H1 (cell line): ENCODE results near the gene SBNO1.

Source experiments
- BCL11A ChIP-seq, 2 experiments: IDR thresholded peaks; one replicate each; pipeline ENCODE4 v1.6.1; 2011; ENCODE audit warnings: low read depth in 2 of 2, low read length in 2 of 2, mild to moderate bottlenecking in 2 of 2
- CTCF ChIP-seq, 3 experiments: IDR thresholded peaks; 1 replicate in 2 of 3; 2 replicates in 1 of 3; pipeline versions ENCODE4 v1.5.1 to v1.6.1; 2011; ENCODE audit warnings: low read length in 3 of 3, mild to moderate bottlenecking in 3 of 3, inconsistent platforms in 2 of 3, low read depth in 1 of 3, moderate library complexity in 1 of 3; ENCODE audit not compliant: insufficient read depth in 1 of 3; ENCODE audit errors: control extremely low read depth in 1 of 3

- TF ChIP-seq CTCF (IDR thresholded peaks at IDR 0.05; ENCODE audit: control extremely low read depth in 1 of 3, insufficient read depth in 1 of 3, low read depth in 1 of 3, low read length in 3 of 3) (no peak), BCL11A (IDR thresholded peaks at IDR 0.05; ENCODE audit: low read depth in 2 of 2, low read length in 2 of 2) (no peak)
Measured at GRCh38 chr12:123245678-123246077, 119.0 kb downstream of the SBNO1 start.
